GM21619 (cell line): Measurements from ENCODE around the gene C10orf90.

Experiments used
- ATAC-seq: cut with Tn5 transposase; IDR thresholded peaks from one replicate; pipeline ENCODE4 v1.9.1; 2021; ENCODE audit not compliant: unreplicated experiment

Gene C10orf90

GRCh38 chr10:126433351-126433750 is 237.1 kb downstream of the C10orf90 start:
- ATAC-seq: no peak

DNA sequence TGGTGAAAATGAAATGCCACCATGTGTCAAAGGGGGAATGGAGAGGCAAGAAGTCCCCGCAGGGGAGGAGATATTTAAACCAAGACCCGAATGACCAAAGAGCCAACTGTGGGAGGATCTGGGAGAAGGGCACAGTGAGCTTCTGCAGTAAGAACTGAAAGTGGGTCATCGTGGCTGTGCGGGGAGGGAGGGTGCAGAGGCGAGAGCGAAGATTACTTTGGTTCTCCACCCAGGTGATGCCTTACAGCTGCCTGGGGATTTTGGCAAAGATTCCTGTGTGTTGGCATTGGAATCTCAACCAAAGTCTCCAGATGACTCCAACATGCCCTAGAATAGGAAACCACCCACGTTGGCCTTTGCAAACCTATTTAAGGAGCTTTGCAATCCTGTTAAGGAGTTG is 238.0 kb downstream of the C10orf90 start:
- no peak for ATAC-seq

- no peak for ATAC-seq
Observed at GRCh38 chr10:126431816-126432215, 238.7 kb downstream of the C10orf90 start.

DNA sequence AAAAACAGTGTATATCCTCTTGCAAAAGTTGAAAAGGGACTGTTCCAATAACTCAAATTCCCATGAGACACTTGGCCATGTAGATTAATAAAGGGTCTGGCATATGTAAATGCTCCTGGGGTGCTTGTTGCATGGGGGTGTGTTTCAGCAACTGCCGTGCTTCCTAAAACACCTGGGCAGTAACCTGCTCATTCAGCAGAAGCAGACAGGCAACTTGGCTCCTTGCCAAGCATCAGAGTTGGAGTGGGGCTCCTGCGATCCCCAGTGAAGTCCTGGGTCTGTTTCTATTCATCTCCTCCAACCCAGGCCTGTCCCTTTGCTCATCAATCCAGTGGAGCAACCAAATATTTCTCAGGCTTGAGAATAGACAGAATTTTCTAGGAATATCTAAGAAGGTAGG is 240.0 kb downstream of the C10orf90 start:
- no peak for ATAC-seq

- no peak for ATAC-seq
Observed at GRCh38 chr10:126429275-126429674, 241.2 kb downstream of the C10orf90 start.

- no peak for ATAC-seq
Observed at GRCh38 chr10:126425489-126426065, 244.9 kb downstream of the C10orf90 start.

- ATAC-seq: no peak
Observed at GRCh38 chr10:126425032-126425431, 245.5 kb downstream of the C10orf90 start.

GRCh38 chr10:126423732-126424491 is 246.6 kb downstream of the C10orf90 start:
- ATAC-seq: no peak

DNA sequence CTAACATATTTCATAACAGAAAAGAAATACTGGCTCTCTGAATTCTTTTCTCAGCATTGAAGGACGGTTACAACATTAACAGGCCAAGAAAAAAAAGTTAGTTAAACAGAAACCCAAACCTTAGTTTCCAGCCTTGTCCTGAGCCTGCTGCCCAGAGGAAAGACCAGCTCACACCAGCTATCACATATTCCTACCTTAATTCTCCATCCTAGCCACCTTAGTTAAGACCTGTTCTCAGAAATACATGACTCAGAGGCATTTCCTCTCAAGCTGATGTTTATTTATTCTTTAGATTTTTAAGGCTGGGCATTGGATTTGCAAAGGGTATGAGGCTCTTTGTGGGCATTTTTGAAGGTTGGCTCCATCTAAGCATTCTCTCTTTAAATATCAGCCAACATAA is 247.9 kb downstream of the C10orf90 start:
- ATAC-seq: no peak

GRCh38 chr10:126421756-126422256 is 248.7 kb downstream of the C10orf90 start:
- no peak for ATAC-seq

GRCh38 chr10:126420567-126421300 is 249.8 kb downstream of the C10orf90 start:
- ATAC-seq: no peak

- no peak for ATAC-seq
Observed at GRCh38 chr10:126417220-126417825, 253.2 kb downstream of the C10orf90 start.

DNA sequence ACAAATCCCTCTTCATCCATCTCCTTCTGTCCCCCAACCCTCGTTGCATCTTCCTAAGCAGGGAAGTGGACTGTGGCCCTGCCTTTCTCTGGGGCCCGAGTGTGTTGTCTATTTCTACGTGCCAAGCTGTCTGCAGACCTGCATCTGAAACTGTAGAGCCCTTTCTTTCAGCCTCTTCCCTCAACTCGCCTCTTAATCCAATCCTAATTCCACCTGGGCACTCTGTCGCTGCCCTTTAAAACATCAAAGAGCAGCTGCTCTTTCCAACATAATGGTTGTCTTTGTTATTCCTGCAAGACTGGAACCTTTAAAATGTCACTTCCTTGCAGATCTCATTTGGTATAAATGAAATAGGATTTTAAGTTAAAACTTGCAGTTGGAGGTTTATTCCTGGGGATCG is 260.7 kb downstream of the C10orf90 start:
- no peak for ATAC-seq

DNA sequence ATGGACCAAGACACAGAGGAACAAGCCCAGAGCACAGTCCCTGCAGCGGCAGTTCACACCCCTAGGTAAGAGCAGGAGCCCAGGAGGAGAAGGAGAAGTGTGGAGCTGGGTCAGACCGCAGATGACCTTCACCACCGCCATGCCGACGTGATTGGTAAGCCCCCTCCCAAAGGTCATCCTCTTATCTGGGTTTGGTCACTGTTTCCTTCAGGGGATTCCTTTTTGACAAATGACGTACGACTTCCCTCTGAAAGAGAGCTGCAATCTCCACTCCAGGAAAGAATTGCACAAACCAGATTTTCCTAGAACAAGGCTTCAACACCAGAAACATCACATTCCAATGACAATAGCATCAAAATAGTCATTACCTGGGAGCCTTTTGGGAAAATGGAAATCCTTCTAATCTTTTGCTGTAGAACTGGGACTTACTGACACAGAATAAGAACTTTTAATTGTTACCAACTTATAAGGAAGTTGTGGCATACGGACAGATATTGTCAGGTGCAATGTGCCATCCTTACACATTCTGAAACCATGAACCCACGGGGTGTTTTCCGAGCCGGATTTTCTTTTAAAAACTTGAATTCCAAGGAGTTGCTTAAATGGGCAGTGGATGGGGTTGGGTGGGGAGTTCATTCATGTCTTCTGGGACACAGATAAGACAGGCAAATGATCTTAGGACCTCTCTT is 261.4 kb downstream of the C10orf90 start:
- no peak for ATAC-seq

DNA sequence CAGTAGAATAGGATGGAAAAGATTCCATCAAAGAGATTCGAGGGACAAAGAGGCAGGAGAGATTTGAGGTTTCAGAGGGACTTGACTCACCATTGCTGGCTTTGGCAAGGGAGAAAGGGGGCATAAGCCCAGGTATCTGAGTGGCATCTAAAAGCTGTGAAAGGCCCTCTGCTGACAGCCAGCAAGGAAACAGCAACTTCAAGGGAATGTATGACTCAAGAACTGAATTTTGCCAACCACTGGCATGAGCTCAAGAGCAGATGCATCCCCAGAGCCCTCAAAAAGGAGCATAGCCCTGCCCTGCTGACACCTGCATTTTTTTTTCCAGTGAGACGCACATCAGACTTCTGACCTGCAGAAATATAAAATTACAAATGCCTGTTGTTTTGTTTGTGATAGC is 262.7 kb downstream of the C10orf90 start:
- ATAC-seq: no peak

GRCh38 chr10:126405239-126405775 is 265.2 kb downstream of the C10orf90 start:
- ATAC-seq: no peak

DNA sequence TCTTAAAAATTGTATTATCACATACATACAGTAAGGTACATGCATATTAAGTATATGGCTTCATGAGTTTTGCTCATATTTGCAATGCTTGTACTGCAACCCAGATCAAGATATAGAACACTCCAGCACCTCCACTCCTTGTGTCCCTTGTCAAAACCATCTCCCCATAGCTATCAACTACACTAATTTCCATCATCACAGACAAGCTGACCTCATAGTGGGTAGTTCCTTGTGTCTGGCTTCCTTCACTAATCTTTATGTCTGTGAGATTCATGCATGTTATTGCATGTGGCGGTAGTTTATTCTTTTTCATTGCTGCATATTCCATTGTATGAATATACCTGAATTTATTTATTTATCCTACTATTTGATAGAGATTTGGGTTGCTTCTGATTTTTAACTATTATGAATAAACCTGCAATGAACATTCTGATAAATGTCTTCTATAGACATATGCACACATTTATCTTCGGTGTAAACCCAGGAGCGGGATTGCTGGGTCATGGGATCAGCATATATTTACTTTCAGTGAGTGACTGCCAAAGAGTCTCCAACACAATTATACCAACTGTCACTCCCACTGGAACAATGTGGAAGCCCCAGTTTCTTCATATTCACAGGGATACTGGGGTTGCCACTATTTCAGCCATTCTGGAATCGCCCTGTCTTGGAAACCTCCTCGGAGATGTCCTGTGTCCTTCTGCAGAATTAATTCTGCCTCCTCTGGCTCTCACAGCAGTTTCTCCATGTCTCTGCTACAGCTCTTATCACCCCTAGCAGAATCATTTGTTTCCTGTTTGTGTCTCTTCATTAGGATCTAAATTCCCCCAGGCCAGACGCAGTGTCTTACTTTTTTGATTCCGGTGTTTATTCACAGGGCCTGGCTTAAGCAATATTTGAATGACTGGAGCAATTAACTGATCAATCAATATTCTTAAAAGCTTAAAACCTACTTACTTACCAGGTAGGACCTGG is 267.5 kb downstream of the C10orf90 start:
- ATAC-seq: no peak

GRCh38 chr10:126400641-126401040 is 269.9 kb downstream of the C10orf90 start:
- no peak for ATAC-seq

- no peak for ATAC-seq
Observed at GRCh38 chr10:126398924-126399323, 271.6 kb downstream of the C10orf90 start.

- no peak for ATAC-seq
Observed at GRCh38 chr10:126398383-126398743, 272.1 kb downstream of the C10orf90 start.
